ENCODE results near the gene PLD1. TPM values are rescaled to one million over a fixed set of nuclear protein-coding genes. Genes with fewer than 3 reads are reported as not detected.
"Not testable (repeated sequence)": the region's sequence is repeated elsewhere in the genome, so short reads cannot be mapped to it uniquely, and the experiment has no call there.

PLD1 gene
- total RNA-seq, 1 donor from 2014 or later: 4.1 TPM

DNA sequence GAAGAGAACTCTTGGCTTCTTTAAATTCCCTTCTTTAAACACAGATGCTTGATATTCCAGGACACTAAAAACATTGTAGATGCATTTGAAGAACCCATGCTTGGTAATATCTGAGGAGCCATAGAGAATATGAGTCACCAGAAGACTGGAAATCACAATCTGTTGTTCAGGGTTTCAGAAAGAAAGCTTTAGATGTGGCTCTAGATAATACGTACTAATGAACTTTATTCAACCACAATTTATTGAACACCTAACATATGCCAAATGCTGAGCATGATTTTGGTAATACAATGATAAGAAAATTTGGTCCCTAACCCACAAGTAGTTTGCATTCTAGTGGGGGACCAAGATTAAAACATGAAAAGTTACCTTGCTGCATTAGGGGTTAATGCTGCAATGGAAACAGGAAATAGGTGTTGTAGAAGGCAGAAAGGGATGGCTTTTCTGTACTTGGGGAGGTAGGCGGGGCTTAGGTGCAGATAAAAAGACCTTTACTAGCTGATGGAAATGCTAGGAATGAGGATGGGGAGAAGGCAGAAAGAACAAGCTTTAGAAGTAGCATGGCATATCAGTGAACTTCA, 11.6 kb upstream of the PLD1 start:
- DNase-seq (ENCODE audit: low spot score in 2 of 2) (no peak), FAIRE-seq (no peak)

DNA sequence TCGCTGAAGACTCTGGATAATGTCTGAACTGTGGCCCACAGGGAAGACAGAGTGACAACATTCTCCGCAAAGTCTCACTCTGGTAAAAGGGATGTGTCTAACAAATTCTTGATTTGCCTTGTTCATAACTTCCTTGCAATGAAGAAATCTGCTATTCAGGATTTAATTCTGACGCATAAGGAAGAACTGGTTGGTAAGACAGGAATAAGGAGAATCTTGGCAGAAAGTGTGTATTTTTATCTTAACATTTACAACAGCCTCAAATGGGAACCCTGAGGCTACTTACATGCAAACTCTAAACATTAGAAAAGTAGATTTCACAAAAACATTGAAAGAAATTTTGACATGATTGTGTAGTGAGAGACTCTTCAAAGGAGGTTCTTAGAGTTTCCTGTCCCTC, 10.8 kb upstream of the PLD1 start:
- no peak for FAIRE-seq
- no peak for DNase-seq (ENCODE audit: low spot score in 2 of 2)

DNA sequence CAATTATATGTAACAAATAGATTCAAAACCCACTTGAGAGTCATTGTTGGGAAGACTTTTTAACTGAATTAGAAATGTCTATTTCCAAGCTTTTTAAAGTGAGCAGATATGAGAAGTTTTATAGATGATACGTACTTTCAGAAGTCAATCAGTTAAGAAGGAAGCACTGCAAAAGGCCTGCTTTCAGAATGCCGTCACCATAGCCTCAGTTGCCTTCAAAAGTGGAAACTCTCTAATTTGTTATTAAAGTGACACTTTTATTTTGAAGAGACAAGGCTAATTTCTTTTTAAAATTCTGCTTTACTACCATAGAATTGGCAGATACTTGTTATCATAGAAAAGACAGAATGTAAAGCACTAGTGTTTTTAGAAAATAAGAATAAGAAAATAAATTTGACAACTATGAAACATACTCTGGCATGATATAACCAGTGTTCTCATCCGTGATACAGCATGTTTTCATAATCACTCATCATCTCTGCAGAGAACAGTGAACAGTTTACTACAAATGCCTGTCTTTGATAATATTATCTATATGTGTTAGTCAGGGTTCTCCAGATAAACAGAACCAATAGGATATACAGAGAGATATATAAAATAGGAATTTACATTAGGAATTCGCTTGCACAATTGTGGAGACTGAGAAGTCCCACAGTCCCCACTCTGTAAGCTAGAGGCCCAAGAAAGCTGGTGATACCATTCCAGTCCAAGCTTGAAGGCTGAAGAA, 7.0 kb upstream of the PLD1 start:
- DNase-seq (ENCODE audit: low spot score in 2 of 2) (no peak), FAIRE-seq (no peak)

DNA sequence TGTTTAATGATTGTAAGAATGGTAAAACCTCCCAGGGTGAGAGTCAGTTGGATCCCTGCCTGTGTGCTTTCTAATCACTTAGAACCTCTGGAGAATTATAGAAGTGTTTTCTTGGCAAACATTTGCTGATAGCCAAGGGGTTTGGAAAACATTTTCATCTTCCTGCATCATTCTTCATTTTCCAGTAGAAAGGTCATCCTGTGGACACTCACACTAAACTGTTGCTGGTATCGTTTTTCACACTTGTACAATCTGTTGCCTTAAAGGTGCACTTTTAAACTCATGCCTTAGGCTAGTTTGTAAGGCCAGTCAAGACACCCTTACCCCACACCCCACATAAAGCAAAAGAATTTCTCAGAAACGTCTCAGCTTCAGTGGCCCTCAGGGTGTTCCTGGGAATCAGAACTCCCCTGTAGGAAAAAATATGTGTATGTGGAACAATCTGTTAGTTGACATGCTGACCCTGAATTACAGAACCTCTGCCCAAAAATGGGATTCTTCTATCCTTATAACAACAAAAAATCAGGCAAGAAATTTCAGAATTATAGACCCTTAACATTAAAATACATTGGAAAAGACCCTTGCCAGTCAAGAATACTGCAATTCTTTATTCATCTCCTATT, 5.8 kb upstream of the PLD1 start:
- DNase-seq (ENCODE audit: low spot score in 2 of 2): no peak

DNA sequence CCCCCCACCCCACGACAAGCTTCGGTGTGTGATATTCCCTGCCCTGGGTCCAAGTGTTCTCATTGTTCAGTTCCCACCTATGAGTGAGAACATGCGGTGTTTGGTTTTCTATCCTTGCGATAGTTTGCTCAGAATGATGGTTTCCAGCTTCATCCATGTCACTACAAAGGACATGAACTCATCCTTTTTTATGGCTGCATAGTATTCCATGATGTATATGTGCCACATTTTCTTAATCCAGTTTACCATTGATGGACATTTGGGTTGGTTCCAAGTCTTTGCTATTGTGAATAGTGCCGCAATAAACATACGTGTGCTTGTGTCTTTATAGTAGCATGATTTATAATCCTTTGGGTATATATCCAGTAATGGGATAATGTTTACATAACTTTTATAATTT, 4.4 kb upstream of the PLD1 start:
- not testable (repeated sequence) for FAIRE-seq

More for the DNA sequence above, 5.8 kb upstream of the PLD1 start:
- FAIRE-seq: no peak

DNA sequence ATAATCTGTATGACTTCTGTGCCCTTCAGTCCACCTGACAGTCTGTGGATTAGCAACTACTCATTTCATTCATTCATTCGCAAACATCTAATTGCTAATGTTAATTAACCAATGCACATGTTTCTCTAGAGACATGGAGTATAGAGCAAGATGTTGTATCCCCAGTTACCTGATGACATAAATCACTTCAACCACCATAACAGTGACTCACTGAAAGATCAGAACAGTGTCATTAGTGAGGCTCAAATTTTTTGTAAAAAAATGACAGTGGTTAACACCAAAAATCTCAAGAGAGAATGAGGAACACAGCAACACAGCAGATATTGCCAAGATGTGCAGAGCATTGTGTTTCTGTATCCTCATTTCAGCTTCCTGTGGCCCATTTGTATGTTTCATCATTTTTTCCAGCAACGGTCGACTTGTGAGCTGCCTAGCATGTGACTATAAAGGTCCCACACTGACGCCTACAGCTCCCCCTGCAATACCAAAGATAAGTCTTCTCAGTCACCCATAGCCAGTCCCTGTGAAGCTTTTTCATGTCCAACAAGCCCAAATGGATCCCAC, 3.7 kb upstream of the PLD1 start:
- DNase-seq (ENCODE audit: low spot score in 2 of 2) (no peak), FAIRE-seq (no peak)

More for the DNA sequence above, 4.4 kb upstream of the PLD1 start:
- not testable (repeated sequence) for DNase-seq (ENCODE audit: low spot score in 2 of 2)

DNA sequence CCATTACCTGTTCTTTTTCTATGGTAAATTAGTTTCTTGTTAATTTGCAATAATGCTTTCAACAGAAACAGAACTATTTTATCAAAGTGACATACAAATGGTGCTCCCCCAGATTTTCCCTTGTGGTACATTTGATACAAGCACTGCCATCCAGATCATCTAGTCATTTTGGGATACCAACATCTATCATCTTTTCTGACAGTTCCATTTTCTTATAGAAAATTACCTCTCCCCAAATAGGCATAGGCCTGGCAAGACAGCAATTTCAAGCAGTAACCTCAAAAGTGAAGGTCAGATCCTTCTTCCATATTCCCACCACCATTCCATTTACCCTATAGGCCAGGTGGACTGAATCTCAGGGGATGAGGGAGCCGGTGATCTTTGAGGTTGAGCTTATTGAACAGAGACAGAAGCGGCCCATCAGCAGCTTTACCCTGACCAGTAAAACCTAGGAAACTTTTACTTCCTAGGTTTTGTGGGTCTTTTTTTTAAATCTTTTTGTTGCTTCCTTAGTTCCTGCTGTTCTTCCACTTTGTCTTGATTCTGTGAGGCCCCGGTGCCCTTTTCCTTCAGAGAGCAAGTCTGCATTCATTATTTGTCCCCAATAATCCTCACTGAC, 3.1 kb upstream of the PLD1 start:
- DNase-seq (ENCODE audit: low spot score in 2 of 2): no peak
- no peak for FAIRE-seq

DNA sequence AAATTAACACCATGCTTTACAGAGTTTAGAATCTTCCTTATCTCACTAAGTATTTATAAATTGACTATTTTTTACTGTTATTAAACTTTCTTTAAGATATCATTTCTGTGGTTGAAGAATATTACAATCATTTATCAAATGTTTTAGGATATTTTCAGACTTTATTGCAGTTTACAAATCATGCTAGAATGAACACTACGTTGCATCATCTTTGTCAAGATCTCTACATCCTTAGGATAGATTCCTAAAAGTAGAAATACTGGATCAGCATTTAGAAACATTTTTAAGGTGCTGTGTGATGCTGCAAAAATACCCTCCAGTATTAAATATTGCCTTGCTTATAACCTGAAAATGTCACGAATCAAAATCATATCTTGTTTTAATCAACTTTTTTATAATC, 2.5 kb upstream of the PLD1 start:
- DNase-seq (ENCODE audit: low spot score in 2 of 2) (no peak), FAIRE-seq (no peak)

DNA sequence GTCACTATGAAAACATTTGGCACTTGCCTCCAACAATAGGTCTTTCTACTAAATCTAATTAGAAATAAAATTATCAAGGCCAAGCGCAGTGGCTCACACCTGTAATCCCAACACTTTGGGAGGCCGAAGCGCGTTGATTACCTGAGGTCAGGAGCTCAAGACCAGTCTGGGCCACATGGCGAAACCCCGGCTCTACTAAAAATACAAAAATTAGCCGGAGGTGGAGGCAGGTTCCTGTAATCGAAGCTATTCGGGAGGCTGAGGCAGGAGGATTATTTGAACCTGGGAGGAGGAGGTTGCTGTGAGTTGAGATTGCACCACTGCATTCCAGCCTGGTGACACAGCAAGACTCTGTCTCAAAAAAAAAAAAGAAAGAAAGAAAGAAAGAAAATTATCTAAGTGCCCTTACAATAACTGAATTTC, 1.6 kb upstream of the PLD1 start:
- no peak for FAIRE-seq
- DNase-seq (ENCODE audit: low spot score in 2 of 2): no peak

DNA sequence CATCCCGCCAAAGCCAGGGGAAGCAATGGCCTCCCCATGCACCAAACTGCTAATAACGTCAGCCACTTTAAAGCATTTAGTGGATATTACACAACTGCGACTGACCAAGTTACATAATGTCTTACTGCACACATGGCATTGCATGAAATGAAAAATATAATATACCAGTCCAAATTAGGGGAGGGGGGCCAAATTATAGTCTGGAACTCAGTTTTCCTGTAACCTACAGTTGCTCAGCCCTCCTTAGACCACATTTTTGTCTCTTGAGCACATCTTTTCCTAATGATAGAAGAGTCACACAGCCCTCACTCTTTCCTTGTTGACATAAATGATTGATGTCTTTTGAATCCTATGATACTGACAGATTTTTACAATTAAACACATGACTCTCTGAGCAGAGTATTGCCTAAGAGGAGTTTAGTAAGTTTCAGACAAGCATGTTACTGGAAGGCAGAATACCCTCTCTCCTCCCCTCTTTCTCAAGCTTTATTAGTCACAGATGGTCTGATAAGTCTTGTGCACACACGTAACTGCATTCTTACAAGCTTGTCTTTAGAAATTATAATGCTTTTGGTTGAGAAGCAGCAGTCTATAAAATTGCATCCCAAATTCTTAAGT, 1.1 kb upstream of the PLD1 start:
- no peak for FAIRE-seq
- DNase-seq (ENCODE audit: low spot score in 2 of 2): no peak

DNA sequence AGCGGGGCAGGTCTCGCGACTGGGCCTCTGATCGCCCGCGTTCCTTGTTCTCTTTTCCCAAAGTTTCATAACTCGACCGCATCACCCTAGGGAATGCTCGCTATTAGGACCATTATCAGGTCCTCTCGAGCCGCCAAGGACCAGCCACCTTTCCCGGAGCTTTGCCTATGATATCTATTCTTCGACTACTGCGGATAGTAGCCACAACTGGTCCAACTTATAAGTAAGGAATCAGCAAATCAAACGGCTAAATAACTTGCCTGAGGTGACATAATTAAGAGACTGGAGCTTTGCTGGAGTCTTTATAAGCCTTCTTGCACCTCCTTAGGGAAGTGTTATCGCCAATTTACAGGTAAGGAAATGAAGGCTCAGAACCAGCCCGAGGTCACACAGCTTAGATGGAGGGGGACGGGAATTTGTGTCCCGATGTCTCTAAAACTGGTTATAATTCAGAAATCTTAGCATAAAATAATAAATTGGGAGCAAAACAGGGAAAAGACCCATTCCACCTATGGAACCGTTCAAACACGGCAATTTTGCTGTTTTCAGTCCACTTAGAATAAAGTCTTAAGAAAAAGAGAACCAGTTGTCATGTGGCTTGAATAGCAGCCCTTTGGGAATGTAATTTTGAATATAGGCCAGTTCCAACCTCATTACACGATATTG, 479 bp upstream of the PLD1 start:
- FAIRE-seq (no peak), DNase-seq (ENCODE audit: low spot score in 2 of 2) (no peak)

DNA sequence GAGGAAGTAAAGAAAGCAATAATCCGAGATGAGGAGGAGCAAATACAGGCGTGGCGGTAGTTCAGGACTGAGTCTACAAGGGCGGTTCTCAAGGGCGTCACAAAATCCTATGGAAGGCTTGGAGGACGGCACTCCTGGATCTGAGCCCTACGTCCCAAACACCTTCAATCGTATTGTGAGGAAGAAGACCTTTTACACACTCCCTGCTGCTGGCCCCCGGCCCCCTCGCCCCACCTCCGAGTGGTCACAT, 747 bp downstream of the PLD1 start:
- DNase-seq (ENCODE audit: low spot score in 2 of 2) (no peak), FAIRE-seq (no peak)

DNA sequence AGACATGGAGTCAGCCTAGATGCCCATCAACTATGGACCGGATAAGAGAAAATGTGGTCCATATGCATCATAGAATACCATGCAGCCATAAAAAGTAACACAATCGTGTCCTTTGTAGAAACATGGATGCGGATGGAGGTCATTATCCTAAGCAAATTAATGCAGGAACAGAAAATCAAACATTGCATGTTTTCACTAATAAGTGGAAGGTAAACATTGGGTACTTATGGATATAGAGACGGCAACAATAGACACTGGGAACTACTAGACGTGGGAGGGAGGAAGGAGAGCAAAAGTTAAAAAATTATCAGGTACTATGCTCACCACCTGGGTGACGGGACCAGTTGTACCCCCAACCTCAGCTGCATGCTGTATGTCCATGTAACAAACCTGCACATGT, 2.5 kb downstream of the PLD1 start:
- no peak for FAIRE-seq
- DNase-seq (ENCODE audit: low spot score in 2 of 2): no peak

DNA sequence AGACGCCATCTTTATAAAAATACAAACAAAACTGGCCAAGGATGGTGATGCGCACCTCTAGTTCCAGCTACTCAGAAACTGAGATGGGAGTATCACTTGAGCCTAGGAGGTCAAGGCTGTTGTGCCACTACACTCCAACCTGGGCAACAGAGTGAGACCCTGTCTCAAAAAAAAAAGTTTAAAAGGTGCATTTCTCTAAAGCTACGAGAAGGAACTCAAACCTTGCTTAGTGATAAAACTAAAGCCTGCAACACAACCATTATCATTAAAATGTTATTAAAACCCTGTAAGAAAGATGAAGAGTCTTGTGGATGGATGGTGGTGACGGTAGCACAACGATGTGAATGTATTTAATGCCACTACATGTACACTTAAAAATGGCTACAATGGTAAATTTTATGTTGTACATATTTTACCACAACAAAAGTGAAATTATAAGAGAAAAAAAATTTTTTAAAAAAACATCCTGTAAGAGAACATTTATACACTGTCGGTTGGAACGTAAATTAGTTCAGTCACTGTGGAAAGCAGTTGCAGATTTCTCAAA, 3.1 kb downstream of the PLD1 start:
- no peak for DNase-seq (ENCODE audit: low spot score in 2 of 2)
- no peak for FAIRE-seq

DNA sequence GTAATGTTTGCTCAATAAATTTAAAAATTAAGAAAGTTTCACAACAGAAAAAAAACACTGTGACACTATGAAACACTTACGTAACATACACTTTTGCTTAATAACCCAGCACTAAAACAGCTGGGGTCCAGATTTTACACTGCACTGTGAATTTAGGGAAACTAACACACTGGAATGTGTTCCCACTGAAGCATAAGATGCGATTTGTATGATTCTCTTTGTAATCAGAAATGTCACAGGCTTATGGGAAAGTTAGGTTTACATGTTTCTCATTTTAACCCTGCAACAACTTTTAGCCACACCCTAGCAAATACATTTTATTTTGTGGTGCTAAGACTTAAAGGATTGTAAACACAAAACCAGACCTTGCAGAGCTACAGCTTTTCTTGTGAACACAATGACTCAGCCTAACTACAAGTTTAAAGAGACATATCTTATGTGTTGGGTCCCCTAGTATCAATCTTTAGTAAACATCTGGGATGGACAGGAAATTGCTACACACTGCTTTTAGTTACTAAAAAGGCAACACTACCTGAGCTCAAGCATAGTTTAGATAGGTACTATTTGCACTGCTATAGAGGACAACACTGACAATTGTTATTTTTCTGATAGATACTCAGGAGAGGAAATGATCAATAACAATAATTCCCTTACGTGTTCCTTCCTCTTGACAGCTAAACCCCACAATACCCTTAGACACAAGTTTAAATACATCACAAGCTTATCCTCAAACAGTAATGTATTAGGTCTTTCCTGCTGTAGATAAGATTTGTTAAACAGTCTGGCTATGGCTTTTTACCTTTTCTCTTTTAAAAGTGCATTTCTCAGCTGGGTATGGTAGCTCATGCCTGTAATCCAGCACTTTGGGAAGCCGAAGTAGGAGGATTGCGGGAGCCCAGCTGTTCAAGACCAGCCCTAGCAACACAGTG, 3.8 kb downstream of the PLD1 start:
- FAIRE-seq (no peak), DNase-seq (ENCODE audit: low spot score in 2 of 2) (no peak)

DNA sequence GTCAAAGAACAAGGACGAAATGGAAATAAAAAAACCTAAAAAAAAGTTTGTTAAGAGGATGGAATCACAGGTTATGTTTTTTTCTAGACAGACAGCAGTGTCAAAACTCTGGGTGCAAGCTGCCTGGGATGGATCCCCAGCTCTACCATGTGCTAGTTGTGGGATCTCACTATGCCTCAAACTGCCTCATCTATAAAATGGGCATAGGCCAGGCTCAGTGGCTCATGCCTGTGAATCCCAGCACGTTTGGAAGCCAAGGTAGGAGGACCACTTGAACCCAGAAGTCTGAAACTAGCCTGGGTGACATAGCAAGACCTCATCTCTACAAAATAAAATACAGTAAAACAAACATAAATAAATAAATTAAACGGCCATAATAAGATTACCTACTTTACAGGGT, 4.6 kb downstream of the PLD1 start:
- FAIRE-seq: no peak
- no peak for DNase-seq (ENCODE audit: low spot score in 2 of 2)

DNA sequence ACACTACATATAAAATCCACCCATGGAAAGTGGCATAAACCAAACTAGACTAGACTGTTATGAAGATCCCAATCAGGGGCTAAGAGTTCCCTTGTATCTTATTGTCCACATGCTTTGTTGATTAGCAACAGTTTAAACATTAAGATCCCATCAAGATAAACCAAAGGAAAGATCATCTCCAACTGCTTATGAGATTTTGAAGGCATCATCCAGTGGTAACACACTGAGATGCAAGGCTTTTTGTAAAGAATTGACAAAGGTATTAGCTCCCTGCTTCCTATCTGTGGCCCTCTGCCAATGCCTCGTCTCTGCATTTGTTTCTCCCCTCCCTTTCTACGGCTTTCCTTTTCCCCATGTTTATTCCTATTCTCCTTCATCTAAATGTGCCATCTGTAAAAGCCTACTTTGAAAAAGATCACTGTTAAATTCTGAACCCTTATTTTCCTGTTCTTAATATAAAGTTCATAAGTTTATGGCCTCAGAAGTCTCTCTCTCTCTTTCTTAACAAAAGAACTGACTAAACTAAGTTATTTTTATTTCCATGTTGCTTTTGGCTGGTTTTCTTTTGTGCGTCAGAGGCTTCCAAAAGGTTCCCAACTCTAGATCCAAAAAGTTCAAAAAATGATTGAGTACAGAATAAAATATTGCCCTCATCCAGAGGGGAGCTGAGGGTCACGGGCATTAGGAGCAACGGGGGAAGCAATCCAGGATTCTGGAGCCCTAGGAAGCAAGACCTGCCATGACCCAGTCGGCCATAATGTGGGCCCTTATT, 5.5 kb downstream of the PLD1 start:
- no peak for FAIRE-seq
- no peak for DNase-seq (ENCODE audit: low spot score in 2 of 2)

DNA sequence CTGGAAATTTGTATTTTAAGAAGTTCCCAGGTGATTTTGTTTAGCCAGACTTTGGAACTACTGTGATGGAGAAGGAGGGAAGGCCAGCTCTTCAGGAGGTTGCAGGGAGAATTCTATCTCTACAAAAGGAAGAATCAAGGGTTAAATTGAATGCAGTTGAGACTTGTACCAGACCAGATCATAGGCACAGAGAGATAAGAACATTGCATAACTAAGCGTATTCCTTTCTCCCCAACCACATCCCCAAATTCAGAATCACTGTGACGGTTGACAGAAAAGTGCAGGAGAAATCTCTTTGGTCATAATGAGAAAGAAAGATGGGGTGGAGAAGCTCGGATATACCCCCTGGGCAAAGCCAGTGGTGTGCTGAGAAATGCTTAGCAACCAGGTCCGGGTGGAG, 7.2 kb downstream of the PLD1 start:
- FAIRE-seq: no peak

DNA sequence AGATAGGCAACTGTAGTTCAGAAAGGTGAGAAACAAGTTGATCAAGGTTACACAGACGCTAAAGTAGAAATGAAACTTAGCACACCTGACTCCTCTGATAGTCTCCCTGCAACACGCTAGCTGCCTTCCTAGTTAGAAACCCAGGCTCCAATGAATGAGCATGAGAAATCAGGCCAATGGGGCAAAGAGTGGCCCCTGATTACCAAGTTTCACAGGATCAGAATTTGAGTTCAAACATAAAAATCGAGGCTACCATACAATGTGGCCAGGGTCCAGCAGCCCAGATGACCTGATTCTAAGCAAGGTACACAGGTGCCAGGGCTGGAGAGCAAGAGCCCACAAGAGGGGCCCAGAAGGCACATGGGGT, 7.7 kb downstream of the PLD1 start:
- FAIRE-seq: no peak

More for the DNA sequence above, 7.2 kb downstream of the PLD1 start:
- no peak for DNase-seq (ENCODE audit: low spot score in 2 of 2)

More for the DNA sequence above, 7.7 kb downstream of the PLD1 start:
- no peak for DNase-seq (ENCODE audit: low spot score in 2 of 2)
